Stimulated activated CD8-positive, alpha-beta memory T cell treated with anti-CD3 and anti-CD28 coated beads, Interleukin-4, amount 100 ng/mL, for 48 hours (primary cell): ENCODE measurements around the gene BHMT2.
A peak's percentile ranks its signal among the peaks of the same experiment; 100 is the strongest.

ENCODE experiments used
- DNase-seq: peaks from one replicate; pipeline ENCODE4 v3.0.0-alpha.2; 2020

The BHMT2 gene, protein sequence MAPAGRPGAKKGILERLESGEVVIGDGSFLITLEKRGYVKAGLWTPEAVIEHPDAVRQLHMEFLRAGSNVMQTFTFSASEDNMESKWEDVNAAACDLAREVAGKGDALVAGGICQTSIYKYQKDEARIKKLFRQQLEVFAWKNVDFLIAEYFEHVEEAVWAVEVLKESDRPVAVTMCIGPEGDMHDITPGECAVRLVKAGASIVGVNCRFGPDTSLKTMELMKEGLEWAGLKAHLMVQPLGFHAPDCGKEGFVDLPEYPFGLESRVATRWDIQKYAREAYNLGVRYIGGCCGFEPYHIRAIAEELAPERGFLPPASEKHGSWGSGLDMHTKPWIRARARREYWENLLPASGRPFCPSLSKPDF

DNA sequence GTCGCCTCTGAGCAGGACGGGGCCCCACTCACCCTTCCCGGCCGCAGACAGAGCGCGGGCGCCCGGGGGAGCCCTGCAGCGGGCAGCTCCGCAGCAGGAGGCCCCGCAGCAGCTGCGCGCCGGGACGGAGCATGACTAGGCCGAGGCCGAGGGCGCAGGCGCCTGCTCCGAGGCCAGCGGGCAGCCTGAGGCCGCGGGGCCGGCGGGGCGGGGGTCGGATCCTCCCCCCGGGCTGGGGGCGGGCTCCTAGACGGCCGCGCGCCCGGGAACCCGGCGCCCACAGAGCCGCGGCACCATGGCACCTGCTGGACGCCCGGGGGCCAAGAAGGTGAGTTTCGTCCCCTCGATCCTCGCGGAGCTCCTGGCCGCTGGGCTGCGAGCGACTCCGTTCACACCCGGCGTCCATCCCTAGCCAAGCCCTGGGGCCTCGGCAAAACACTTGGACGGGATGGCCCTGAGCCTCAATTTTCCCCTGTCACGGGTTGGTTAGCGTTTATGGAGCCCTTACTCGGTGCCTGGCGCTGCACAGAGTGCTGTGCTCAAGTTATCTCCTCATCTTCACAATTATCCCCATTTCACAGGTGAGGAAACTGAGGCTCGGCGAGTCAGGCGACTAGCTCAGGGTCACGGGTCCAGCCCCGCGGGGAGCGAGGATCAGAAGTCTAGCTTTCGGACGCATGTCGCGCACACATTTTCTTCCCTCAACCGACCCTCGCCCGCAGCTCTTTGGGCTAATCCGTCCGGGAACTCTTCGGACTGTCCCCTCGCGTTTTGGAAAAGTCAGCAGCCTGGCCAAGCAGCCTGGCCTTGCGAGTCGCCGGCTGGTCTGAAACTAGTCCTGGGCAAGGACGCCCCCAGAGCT lies at the start of gene BHMT2, which contains the start of gene DMGDH:
Gene BHMT2, plus strand, starts transcription at position 280 of the 862 bp plus-strand sequence. Its CDS starts 16 bp downstream, at position 296.
Gene DMGDH, minus strand, starts transcription at position 187 of the 862 bp plus-strand sequence. Its CDS starts 54 bp downstream, at position 133.
- DNase-seq = no peak

- peak; percentile 57 for DNase-seq
Observed at GRCh38 chr5:79020861-79021561, 48.6 kb upstream of the BHMT2 start.

DNA sequence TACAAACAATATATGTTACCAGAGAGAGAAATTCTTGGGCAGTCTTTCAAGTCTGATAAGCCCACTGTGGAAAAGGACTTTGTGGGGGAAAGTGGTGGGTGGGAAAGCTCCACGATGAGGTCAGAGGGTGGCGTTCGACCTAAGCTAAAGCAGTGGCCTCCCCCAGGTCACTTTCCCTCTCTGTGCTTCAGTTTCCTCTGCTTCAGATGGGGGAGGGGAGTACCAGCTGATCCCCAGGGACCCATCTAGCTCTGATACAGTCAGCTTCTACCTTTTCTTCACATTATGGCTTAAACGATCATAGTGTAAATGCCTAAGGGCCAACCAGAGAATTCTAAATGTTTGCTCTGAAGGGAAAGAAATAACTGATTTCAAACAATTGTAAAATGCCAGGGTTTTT lies 47.8 kb upstream of the BHMT2 start:
- no peak for DNase-seq

DNA sequence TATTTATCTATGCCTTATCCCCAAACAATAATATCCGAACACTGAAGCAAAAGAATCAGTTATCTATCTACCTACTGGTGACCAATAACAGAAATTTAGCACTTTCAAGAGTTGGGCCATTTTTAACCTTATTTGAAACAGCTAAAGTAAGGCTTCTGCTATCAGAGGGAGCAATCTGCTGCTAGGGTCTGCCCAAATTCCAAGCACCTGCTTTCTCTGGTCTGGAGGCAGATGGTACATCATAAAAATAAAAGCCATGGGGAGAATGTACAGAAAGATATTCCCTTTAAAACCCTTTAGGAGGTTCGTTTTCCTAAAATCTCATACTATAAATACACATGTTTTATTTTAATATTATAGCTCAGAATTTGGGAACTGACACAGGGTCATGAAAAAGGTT lies 46.8 kb upstream of the BHMT2 start:
- no peak for DNase-seq

DNA sequence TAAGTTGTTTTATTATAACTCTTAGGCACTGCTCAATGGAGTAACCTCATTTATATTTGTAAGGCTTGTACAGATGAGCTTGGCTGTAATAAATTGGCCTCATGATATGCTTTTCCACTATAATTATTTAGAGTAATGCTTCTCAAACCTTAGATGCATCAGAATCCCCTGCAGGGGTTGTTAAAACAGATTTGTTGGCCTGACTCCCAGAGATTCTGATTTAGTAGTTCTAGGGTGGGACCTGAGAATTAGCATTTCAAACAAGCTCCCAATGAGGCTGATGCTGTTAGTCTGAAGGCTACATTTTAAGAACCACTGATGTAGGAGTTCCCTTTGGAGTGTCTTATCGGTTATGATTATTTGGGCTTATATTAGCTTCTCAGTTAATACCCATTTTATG lies 46.2 kb upstream of the BHMT2 start:
- no peak for DNase-seq

- DNase-seq = no peak
Observed at GRCh38 chr5:79023947-79024346, 45.6 kb upstream of the BHMT2 start.

DNA sequence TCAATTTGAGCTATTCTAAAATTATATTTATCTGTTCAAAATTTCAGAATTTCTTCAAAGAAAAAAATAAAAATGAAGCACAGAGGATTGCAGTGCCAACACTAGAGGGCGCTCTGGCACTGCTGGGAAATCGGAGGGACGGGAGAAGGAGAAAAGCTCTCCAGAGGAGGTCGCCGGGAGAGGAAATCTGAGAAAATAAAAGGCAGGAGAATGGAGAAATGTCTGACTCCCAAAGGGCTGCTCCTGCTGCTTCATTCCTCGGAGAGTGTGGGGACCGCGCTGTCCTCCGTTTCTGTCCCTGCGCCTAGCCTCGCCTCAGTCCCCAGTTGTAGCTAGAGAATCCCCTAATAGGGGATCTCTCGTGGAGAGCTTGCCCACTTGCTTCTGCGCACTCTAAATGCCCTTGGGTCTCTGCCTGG lies 44.5 kb upstream of the BHMT2 start:
- DNase-seq = peak; percentile 76

DNA sequence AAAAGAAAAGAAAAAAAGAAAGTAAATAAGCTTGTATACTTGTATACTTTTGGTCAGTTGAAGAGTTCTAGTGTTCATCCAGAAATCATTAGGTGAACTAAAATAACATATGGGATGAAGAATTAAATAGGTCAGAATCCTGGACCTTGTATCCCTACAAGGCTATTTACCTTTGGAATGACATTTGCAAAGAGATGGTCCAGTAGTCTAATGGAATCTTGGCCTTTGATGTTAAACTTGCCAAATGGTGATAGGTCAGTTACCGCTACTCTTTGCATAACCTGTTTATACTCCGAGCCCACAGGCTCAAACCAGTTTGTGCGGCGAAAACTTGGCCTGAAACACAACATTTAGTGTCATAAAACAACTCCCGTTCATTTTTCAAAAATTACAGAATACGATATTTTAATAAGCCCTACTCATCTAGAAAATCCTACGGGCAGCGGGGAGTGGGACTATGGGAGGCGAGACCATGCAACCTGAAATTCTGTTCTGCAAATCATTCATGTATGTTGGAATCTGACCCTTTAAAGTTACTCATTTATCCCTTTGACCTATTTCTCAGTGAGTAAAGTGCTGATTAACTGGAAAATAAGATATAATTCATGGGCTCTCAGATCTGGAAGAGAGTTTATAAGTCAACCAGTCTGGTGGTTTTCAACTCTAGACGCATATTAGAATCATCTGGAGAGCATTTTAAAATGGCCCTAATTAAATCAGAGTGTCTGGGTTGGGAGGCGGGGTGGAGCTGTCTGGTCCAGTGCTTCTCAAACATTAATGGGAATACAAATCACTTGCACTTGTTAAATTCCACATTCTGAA lies 38.7 kb upstream of the BHMT2 start:
- DNase-seq = no peak

- no peak for DNase-seq
Observed at GRCh38 chr5:79031485-79031867, 38.1 kb upstream of the BHMT2 start.

DNA sequence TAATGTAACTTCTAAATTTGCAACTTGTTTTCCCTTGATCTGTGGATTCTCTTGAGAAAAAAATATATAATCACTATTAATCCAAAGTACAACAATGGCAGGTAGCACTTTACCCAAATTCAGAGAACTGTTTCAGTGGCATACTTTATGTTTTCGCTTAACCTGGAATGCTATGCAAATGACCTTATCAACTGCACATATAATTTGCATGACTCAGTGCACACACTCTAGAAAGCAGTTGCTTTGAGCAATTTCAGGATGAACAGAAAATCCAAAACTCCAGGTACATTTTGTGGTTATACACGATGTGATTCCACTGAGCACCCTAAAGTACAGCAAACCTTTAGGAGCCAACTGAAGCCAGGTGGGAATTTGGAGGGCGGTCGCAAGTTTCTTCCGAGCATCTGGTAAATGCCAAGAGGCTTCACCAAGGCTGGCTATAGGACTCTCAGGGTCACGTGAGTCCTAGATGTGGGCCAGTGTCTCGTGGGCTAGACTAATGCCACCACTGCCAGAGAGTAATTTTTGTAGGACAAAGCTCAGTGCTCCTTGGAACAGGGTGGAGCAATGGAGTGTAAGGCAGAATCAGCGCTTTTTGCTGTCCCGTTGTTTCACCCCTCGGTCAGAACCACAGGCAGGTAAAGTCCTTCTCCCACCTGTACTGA lies 37.4 kb upstream of the BHMT2 start:
- no peak for DNase-seq

DNA sequence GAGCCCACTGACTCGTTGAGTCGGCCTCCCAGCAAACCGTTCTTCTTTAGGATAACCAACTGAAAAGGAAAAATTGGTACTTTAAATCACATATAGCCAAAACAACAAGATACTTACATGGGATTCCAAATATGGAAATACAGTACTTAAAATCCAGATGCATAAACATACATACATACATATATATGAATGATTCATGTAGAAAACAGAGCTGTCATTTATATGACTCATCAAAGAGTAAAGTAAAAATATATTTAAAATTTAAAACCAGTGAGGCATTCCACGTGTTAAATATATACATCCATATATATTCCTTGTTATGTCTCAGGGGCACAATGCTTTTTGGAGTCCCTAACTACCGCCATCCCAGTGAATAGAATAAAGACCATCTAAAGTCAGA lies 36.8 kb upstream of the BHMT2 start:
- DNase-seq = no peak

GRCh38 chr5:79035237-79035636 lies 34.3 kb upstream of the BHMT2 start:
- no peak for DNase-seq

DNA sequence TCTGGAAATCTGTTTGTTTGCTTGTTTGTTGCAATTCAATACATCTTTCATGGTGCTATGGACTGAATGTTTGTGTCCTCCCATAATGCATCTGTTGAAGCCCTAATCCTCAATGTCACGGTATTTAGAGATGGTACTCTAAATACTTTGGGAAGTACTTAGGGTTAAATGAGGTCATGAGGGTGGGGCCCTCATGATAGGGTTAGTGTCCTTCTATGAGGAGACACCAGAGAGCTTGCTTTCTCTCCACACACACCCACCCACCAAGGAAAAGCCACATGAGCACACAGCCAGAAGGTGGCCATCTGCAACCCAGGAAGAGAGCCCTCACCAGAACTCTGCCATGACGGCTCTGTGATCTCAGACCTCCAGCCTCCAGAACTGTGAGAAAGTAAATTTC lies 32.8 kb upstream of the BHMT2 start:
- no peak for DNase-seq

DNA sequence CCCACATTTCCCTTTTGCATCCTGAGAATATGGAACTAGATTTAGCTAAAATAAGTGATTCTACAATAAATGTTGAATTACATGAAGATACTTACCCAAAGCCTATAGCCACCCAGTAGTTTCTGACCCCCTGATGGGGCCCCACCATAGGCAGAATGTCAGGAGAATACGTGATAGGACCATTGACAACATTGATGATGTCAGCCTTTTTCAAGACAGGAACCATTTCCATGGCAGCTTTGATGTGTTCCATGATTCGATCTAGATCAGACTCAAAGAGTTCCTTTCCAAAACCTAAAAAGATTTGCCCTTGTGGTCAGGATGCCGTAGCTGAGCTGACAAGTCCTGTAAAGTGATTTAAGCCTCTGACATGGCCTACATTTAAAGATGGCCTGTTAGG lies 27.4 kb upstream of the BHMT2 start:
- no peak for DNase-seq

GRCh38 chr5:79047199-79047598 lies 22.4 kb upstream of the BHMT2 start:
- DNase-seq = no peak

GRCh38 chr5:79048437-79048836 lies 21.1 kb upstream of the BHMT2 start:
- DNase-seq = no peak

DNA sequence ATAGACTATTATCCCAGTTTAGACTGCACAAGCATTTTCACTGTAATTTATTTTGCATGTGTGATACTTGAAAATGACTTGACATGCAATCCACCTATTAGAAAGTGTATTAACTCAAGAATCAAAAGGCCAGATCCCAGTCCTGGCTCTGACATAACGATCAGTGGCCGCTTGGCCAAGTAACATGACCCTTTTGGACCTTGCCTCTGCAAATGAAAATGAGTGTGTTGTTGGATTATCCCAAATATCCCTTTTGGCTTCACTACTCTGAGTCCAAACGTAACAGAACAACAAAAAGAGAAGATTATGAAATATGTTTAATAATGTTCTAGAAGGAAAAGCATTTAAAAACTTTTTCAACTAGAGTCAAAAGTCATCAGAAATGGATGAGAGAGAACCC lies 19.1 kb upstream of the BHMT2 start:
- no peak for DNase-seq

DNA sequence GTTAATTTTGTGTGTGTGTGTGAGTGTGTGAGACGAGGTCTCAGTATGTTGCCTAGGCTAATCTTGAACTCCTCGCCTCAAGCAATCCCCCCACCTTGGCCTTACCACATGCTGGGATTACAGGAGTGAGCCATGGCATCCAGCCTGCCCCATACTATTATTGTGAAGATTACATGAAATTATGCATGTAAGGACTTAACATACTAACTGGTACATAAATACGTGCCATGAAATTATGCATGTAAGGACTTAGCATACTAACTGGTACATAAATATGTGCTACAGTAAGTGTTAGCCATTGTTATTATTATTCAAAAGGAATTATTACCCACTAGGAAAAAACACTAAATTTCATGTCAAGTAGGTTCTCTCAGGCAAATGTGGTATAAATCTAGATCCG lies 16.2 kb upstream of the BHMT2 start:
- DNase-seq = no peak

GRCh38 chr5:79055017-79055416 lies 14.6 kb upstream of the BHMT2 start:
- DNase-seq = no peak

GRCh38 chr5:79056847-79057246 lies 12.7 kb upstream of the BHMT2 start:
- no peak for DNase-seq

DNA sequence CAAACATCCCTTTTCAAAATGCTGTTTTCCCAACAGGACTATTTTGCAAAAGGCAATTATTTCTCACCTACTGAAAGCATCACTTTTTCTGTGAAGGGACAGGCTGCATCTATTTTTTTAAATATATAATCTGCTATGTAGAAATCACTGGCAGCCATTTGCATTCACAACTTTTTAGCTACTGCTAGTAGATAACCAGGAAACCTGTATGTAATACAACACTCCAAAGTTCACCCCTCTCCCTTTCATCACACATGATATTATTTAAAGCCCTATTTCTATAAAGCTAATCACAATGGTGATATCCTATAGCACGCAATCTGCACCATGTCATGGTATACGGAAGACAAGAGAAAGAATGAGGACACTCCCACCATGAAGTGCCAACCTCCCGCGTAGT lies 9.9 kb upstream of the BHMT2 start:
- no peak for DNase-seq

- no peak for DNase-seq
Observed at GRCh38 chr5:79062436-79062835, 7.1 kb upstream of the BHMT2 start.
